ENCODE data around the gene SMAGP. TPM values are rescaled to one million over a fixed set of nuclear protein-coding genes. Genes with fewer than 3 reads are reported as not detected.
A peak's percentile ranks its signal among the peaks of the same experiment; 100 is the strongest.
"Not testable (repeated sequence)": the region's sequence is repeated elsewhere in the genome, so short reads cannot be mapped to it uniquely, and the experiment has no call there.

SMAGP gene
- total RNA-seq, 4 donors from 2014 or later: 2.0 to 10.2 (median 4.4) TPM

- peak in 1 of 2 donors; percentile 9 for DNase-seq (ENCODE audit: low spot score in 2 of 2)
Measured at GRCh38 chr12:51269174-51270066, 795 bp downstream of the SMAGP start.

DNA sequence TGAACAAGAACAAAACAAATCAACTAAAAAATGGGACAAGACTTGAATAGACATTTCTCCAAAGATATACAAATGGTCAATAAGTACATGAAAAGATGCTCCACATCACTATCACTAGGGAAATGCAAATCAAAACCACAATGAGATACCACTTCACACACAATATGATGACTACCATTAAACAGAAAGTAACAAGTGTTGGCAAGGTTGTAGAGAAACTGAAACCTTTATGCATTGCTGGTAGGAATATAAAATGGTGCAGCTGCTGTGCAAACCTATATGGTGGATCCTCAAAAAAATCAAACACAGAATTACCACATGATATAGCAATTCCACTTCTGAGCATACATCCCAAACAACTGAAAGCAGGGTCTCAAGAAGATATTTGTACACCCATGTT is 5.2 kb downstream of the SMAGP start:
- DNase-seq (ENCODE audit: low spot score in 2 of 2): no peak
- no peak overlapping the region for H3K27ac ChIP-seq
- no peaks in the 10 kb centered on the region for H3K27me3 ChIP-seq
- no peaks in the 10 kb centered on the region for H3K9me3 ChIP-seq
- no peak overlapping the region for H3K4me3 ChIP-seq
- no peaks in the 10 kb centered on the region for H3K36me3 ChIP-seq
- H3K4me1 ChIP-seq: peaks cover 0 to 10% (median 0%) of the 10 kb centered on the region in 4 donors
- TF ChIP-seq EP300 (IDR thresholded peaks at IDR 0.05) (no peak), POLR2A (IDR thresholded peaks at IDR 0.05) (no peak)
- TF ChIP-seq, protein P1, sequence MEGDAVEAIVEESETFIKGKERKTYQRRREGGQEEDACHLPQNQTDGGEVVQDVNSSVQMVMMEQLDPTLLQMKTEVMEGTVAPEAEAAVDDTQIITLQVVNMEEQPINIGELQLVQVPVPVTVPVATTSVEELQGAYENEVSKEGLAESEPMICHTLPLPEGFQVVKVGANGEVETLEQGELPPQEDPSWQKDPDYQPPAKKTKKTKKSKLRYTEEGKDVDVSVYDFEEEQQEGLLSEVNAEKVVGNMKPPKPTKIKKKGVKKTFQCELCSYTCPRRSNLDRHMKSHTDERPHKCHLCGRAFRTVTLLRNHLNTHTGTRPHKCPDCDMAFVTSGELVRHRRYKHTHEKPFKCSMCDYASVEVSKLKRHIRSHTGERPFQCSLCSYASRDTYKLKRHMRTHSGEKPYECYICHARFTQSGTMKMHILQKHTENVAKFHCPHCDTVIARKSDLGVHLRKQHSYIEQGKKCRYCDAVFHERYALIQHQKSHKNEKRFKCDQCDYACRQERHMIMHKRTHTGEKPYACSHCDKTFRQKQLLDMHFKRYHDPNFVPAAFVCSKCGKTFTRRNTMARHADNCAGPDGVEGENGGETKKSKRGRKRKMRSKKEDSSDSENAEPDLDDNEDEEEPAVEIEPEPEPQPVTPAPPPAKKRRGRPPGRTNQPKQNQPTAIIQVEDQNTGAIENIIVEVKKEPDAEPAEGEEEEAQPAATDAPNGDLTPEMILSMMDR (IDR thresholded peaks at IDR 0.05): no peak

More at GRCh38 chr12:51269174-51270066, 795 bp downstream of the SMAGP start:
- TF ChIP-seq EP300 (IDR thresholded peaks at IDR 0.05): no peak
- TF ChIP-seq, protein P1 (IDR thresholded peaks at IDR 0.05): peak in 3 of 5 experiments; percentile 28 to 58 (median 34)
- no peaks in the 10 kb centered on the region for H3K9me3 ChIP-seq
- 12 to 49% methylated on average over 13 to 54 of the region's 59 CpGs for WGBS, 2 donors
- peaks cover 0 to 9% of the 10 kb centered on the region in 2 donors for H3K27me3 ChIP-seq
- no peaks in the 10 kb centered on the region for H3K36me3 ChIP-seq
- peak overlapping the region; percentile 26 to 91 (median 80) for H3K4me3 ChIP-seq
- peak overlapping the region in 2 of 4 donors; percentile 75 to 77 for H3K27ac ChIP-seq
- peaks cover 0 to 13% (median 0%) of the 10 kb centered on the region in 4 donors for H3K4me1 ChIP-seq

- WGBS, 2 donors: 91 to 96% methylated on average over 5 of the region's 5 CpGs
- no peak overlapping the region for H3K27ac ChIP-seq
- no peaks in the 10 kb centered on the region for H3K9me3 ChIP-seq
Measured at GRCh38 chr12:51264297-51264696, 5.9 kb downstream of the SMAGP start.

GRCh38 chr12:51263341-51263740 is 6.9 kb downstream of the SMAGP start:
- Histone ChIP-seq H3K36me3 (no peaks in the 10 kb centered on the region), H3K4me1 (no peaks in the 10 kb centered on the region), H3K27ac (no peak overlapping the region), H3K9me3 (no peaks in the 10 kb centered on the region), H3K27me3 (no peaks in the 10 kb centered on the region), H3K4me3 (no peak overlapping the region)
- TF ChIP-seq EP300 (IDR thresholded peaks at IDR 0.05) (no peak), POLR2A (IDR thresholded peaks at IDR 0.05) (no peak)
- TF ChIP-seq, protein P1 (IDR thresholded peaks at IDR 0.05): no peak
- 96 to 99% methylated on average over 3 of the region's 3 CpGs for WGBS, 2 donors
- no peak for DNase-seq (ENCODE audit: low spot score in 2 of 2)

More at GRCh38 chr12:51264297-51264696, 5.9 kb downstream of the SMAGP start:
- no peak for TF ChIP-seq POLR2A (IDR thresholded peaks at IDR 0.05)
- TF ChIP-seq, protein P1 (IDR thresholded peaks at IDR 0.05): no peak
- no peak for TF ChIP-seq EP300 (IDR thresholded peaks at IDR 0.05)
- H3K27me3 ChIP-seq: no peaks in the 10 kb centered on the region
- H3K4me3 ChIP-seq: no peak overlapping the region
- H3K4me1 ChIP-seq: peaks cover 0 to 5% (median 0%) of the 10 kb centered on the region in 4 donors
- DNase-seq (ENCODE audit: low spot score in 2 of 2): no peak
- no peaks in the 10 kb centered on the region for H3K36me3 ChIP-seq

GRCh38 chr12:51262758-51263177 is 7.4 kb downstream of the SMAGP start:
- Histone ChIP-seq H3K4me1 (no peaks in the 10 kb centered on the region), H3K4me3 (no peak overlapping the region), H3K9me3 (no peaks in the 10 kb centered on the region), H3K27ac (no peak overlapping the region), H3K27me3 (no peaks in the 10 kb centered on the region), H3K36me3 (no peaks in the 10 kb centered on the region)
- TF ChIP-seq POLR2A (IDR thresholded peaks at IDR 0.05): no peak
- TF ChIP-seq, protein P1 (IDR thresholded peaks at IDR 0.05): peak in 1 of 5 experiments; percentile 24
- WGBS, 2 donors: 28 to 34% methylated on average over 7 of the region's 7 CpGs
- peak in 1 of 2 donors; percentile 25 for DNase-seq (ENCODE audit: low spot score in 2 of 2)

DNA sequence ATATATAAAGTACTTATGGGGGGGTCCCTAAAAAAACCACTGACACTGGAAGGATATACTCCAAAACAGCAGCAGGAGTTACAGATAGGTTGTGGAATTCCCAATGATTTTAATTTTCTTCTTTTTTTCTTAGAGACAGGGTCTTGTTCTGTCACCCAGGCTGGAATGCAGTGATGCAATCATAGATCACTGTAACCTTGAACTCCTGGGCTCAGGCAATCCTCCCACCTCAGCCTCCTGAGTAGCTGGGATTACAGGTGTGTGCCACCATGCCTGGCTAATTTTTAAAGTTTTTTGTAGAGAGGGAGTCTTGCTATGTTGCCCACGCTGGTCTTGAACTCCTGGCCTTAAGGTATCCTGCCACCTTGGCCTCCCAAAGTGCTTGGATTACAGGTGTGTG is 10.6 kb downstream of the SMAGP start:
- DNase-seq (ENCODE audit: low spot score in 2 of 2); H3K27me3 ChIP-seq: not testable (repeated sequence)

More for the DNA sequence above, 10.6 kb downstream of the SMAGP start:
- H3K4me3 ChIP-seq, H3K36me3 ChIP-seq, H3K9me3 ChIP-seq, H3K27ac ChIP-seq, H3K4me1 ChIP-seq: not testable (repeated sequence)
- 92 to 96% methylated on average over 1 of the region's 1 CpG for WGBS, 2 donors

Data from tibial nerve (tissue), 4 donors.